ENCODE measurements around the gene GLCCI1. TPM values are rescaled to one million over a fixed set of nuclear protein-coding genes. Genes with fewer than 3 reads are reported as not detected.
"Not testable (repeated sequence)": the region's sequence is repeated elsewhere in the genome, so short reads cannot be mapped to it uniquely, and the experiment has no call there.

GLCCI1 gene
- total RNA-seq, 4 donors from 2014 or later, result 1.9 to 15.7 (median 11.8) TPM

DNA sequence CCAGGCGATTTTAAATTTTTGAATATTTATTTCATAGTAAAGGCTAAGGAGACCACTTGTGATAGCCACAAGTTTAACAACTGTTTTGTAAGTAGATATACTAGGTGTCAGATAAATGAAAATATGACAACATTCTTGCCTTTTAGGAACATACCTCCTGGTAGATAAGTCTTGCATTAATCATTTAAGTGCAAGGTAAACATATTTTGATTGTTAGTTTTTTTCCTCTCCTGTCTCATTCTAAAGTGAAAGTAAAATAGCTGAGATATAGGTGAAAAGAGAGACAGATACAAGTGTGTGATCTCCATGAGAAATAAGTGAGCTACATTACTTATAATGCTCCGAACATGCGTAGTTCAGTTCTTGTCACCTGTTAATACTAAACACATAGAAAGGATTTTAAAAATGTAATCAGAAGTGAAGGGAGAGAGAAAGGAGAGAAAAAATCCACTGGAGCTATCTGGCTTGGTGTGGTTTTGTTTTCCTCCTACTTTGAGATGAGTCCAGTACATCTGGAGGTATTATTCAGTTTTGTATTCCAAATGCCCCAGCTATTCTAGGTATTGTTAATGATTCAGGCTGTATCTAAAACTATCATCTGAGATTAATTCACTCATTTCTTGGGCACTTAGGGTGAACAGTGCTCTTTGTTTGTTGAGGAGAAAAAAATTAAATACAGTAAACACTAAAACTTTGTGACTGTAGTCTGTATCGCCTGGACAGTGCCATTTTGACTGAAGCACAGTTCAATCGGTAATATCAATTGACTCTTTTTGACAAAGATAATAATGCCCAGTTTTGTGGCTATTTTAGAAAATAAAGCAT, 21.2 kb downstream of the GLCCI1 start:
- in situ Hi-C loops (cut with MboI; ENCODE audit: low pct_ligation_motif_present in 1 of 4, low pct_unique_long_range_greater_than_20kb in 1 of 4, low sequenced_read_pairs in 3 of 4) (no loop called here), intact Hi-C loops (cut with DNase I; ENCODE audit: low total_unique reads) (no loop called here)
- Histone ChIP-seq H3K27ac (no peak overlapping the region), H3K4me3 (no peak overlapping the region), H3K4me1 (peaks cover 0 to 11% (median 2%) of the 10 kb centered on the region in 4 donors), H3K9me3 (peaks cover 15 to 17% of the 10 kb centered on the region in 2 donors), H3K27me3 (no peaks in the 10 kb centered on the region), H3K36me3 (peaks cover 0 to 6% (median 0%) of the 10 kb centered on the region in 4 donors)
- TF ChIP-seq POLR2AphosphoS5 (IDR thresholded peaks at IDR 0.05) (no peak), EP300 (IDR thresholded peaks at IDR 0.05; ENCODE audit: low read depth) (no peak)
- TF ChIP-seq, protein P1, sequence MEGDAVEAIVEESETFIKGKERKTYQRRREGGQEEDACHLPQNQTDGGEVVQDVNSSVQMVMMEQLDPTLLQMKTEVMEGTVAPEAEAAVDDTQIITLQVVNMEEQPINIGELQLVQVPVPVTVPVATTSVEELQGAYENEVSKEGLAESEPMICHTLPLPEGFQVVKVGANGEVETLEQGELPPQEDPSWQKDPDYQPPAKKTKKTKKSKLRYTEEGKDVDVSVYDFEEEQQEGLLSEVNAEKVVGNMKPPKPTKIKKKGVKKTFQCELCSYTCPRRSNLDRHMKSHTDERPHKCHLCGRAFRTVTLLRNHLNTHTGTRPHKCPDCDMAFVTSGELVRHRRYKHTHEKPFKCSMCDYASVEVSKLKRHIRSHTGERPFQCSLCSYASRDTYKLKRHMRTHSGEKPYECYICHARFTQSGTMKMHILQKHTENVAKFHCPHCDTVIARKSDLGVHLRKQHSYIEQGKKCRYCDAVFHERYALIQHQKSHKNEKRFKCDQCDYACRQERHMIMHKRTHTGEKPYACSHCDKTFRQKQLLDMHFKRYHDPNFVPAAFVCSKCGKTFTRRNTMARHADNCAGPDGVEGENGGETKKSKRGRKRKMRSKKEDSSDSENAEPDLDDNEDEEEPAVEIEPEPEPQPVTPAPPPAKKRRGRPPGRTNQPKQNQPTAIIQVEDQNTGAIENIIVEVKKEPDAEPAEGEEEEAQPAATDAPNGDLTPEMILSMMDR (IDR thresholded peaks at IDR 0.05), result no peak
- DNase-seq, result no peak
- 84 to 85% methylated on average over 5 of the region's 5 CpGs for WGBS, 2 donors (ENCODE audit: low coverage in 1 of 2)

DNA sequence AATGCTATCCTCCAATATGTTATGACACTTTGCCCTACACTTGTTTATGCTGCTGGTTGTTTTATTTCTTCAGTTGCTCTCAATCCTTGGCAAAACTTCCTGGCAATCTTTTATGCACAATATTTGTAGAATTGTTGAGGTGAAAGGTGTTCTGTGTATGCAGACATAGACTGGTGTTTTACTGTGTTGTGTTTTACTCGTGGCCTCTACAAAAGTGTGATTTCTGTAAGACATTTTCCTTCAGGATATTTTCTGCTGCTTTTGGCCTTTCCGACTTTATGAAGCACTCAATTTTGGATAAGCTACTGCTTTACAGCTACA, 21.8 kb downstream of the GLCCI1 start:
- Histone ChIP-seq H3K4me3 (no peak overlapping the region), H3K27me3 (no peaks in the 10 kb centered on the region), H3K27ac (no peak overlapping the region), H3K36me3 (peaks cover 0 to 6% (median 0%) of the 10 kb centered on the region in 4 donors), H3K4me1 (peaks cover 0 to 11% (median 2%) of the 10 kb centered on the region in 4 donors), H3K9me3 (peaks cover 15 to 17% of the 10 kb centered on the region in 2 donors)
- TF ChIP-seq, protein P1 (IDR thresholded peaks at IDR 0.05), result no peak
- no peak for TF ChIP-seq POLR2AphosphoS5 (IDR thresholded peaks at IDR 0.05)
- TF ChIP-seq EP300 (IDR thresholded peaks at IDR 0.05; ENCODE audit: low read depth), result no peak
- no peak for TF ChIP-seq POLR2A (IDR thresholded peaks at IDR 0.05)
- intact Hi-C loops (cut with DNase I; ENCODE audit: low total_unique reads), result no loop called here
- DNase-seq, result no peak
- in situ Hi-C loops (cut with MboI; ENCODE audit: low pct_ligation_motif_present in 1 of 4, low pct_unique_long_range_greater_than_20kb in 1 of 4, low sequenced_read_pairs in 3 of 4), result no loop called here
- 72 to 76% methylated on average over 2 of the region's 2 CpGs for WGBS, 2 donors (ENCODE audit: low coverage in 1 of 2)

DNA sequence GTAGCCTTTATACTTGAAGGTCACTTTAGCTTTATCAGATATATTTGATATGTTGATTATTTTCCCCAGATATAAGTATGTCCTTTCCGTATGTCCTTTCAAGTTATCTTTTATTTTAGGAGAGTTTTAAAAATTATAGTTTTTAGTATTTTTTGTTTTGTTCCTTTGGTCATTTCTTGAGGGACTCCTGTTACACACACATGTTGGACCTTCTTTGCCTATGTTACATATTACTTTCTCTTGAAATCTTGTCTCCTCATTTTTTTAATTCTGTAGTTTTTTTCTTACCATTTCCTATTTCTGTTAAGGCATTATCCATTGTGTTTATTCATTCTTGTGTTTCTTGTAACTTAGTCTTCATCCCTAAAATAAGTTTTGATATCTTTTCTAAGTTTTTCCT, 23.9 kb downstream of the GLCCI1 start:
- 94 to 100% methylated on average over 1 of the region's 1 CpG for WGBS, 2 donors (ENCODE audit: low coverage in 1 of 2)
- in situ Hi-C loops (cut with MboI; ENCODE audit: low pct_ligation_motif_present in 1 of 4, low pct_unique_long_range_greater_than_20kb in 1 of 4, low sequenced_read_pairs in 3 of 4), result no loop called here

DNA sequence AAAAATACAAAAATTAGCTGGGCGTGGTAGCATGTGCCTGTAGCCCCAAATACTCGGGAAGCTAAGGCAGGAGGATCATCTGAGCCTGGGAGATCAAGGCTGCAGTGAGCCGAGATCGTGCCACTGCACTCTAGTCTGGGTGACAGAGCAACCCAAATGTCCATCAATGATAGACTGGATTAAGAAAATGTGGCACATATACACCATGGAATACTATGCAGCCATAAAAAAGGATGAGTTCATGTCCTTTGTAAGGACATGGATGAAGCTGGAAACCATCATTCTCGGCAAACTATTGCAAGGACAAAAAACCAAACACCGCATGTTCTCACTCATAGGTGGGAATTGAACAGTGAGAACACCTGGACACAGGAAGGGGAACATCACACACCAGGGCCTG, 26.8 kb downstream of the GLCCI1 start:
- H3K4me3 ChIP-seq; DNase-seq; H3K4me1 ChIP-seq; in situ Hi-C loops (cut with MboI; ENCODE audit: low pct_ligation_motif_present in 1 of 4, low pct_unique_long_range_greater_than_20kb in 1 of 4, low sequenced_read_pairs in 3 of 4); H3K27ac ChIP-seq; intact Hi-C loops (cut with DNase I; ENCODE audit: low total_unique reads); H3K36me3 ChIP-seq; H3K27me3 ChIP-seq: not testable (repeated sequence)
- H3K9me3 ChIP-seq, result peaks cover 15 to 19% of the 10 kb centered on the region in 2 donors
- 93 to 100% methylated on average over 2 to 6 of the region's 6 CpGs for WGBS, 2 donors (ENCODE audit: low coverage in 1 of 2)

More for the DNA sequence above, 23.9 kb downstream of the GLCCI1 start:
- TF ChIP-seq, protein P1 (IDR thresholded peaks at IDR 0.05), result no peak
- no peak for TF ChIP-seq POLR2AphosphoS5 (IDR thresholded peaks at IDR 0.05)
- intact Hi-C loops (cut with DNase I; ENCODE audit: low total_unique reads), result no loop called here
- H3K9me3 ChIP-seq, result peaks cover 15 to 17% of the 10 kb centered on the region in 2 donors
- no peak overlapping the region for H3K4me3 ChIP-seq
- H3K27ac ChIP-seq, result no peak overlapping the region
- H3K36me3 ChIP-seq, result peaks cover 0 to 6% (median 0%) of the 10 kb centered on the region in 4 donors
- no peaks in the 10 kb centered on the region for H3K27me3 ChIP-seq
- H3K4me1 ChIP-seq, result peaks cover 0 to 11% (median 2%) of the 10 kb centered on the region in 4 donors
- no peak for DNase-seq

DNA sequence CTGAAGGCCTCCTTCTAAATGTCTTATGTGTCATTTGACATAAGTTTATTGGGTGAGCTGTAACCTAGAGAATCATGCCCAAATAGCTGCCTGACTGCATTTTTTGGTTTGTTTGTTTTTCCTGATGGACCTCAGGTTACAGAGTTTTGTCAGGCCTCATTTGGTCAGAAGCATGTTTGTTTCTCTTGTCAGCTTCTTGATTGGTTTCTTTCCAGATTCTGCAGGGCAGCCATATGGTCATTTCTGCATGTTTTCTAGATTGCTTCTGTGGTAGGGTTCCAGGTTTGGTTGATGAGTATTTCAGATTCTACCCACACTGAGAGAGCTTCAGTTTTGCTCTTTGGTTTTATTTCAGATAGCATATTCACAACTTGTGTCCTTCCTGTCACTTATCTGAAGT, 28.0 kb downstream of the GLCCI1 start:
- TF ChIP-seq EP300 (IDR thresholded peaks at IDR 0.05; ENCODE audit: low read depth), result no peak
- no peak for TF ChIP-seq POLR2AphosphoS5 (IDR thresholded peaks at IDR 0.05)
- no peak for TF ChIP-seq POLR2A (IDR thresholded peaks at IDR 0.05)
- TF ChIP-seq, protein P1 (IDR thresholded peaks at IDR 0.05), result no peak
- DNase-seq, result no peak
- Histone ChIP-seq H3K27ac (no peak overlapping the region), H3K4me1 (no peaks in the 10 kb centered on the region), H3K9me3 (peaks cover 18 to 21% of the 10 kb centered on the region in 2 donors), H3K36me3 (peaks cover 0 to 6% (median 0%) of the 10 kb centered on the region in 4 donors), H3K4me3 (no peak overlapping the region), H3K27me3 (no peaks in the 10 kb centered on the region)
- in situ Hi-C loops (cut with MboI; ENCODE audit: low pct_ligation_motif_present in 1 of 4, low pct_unique_long_range_greater_than_20kb in 1 of 4, low sequenced_read_pairs in 3 of 4), result no loop called here
- intact Hi-C loops (cut with DNase I; ENCODE audit: low total_unique reads), result no loop called here

Measured in transverse colon (tissue), 4 donors.